Measurements from ENCODE around the gene AQP11.
"Not testable (repeated sequence)": the region's sequence is repeated elsewhere in the genome, so short reads cannot be mapped to it uniquely, and the experiment has no call there.

AQP11 gene

GRCh38 chr11:77593883-77594282 lies 4.1 kb downstream of the AQP11 start:
- FAIRE-seq, result no peak

- no peak for FAIRE-seq
Observed at GRCh38 chr11:77596626-77597025, 6.9 kb downstream of the AQP11 start.

- no peak for FAIRE-seq
Observed at GRCh38 chr11:77598195-77598594, 8.4 kb downstream of the AQP11 start.

- no peak for FAIRE-seq
Observed at GRCh38 chr11:77602381-77603088, 12.8 kb downstream of the AQP11 start.

GRCh38 chr11:77604281-77604680 lies 14.5 kb downstream of the AQP11 start:
- FAIRE-seq, result no peak

GRCh38 chr11:77609234-77609633 lies 19.5 kb downstream of the AQP11 start:
- no peak for FAIRE-seq

GRCh38 chr11:77611921-77612320 lies 22.2 kb downstream of the AQP11 start:
- FAIRE-seq, result no peak

- no peak for FAIRE-seq
Observed at GRCh38 chr11:77617892-77618291, 28.1 kb downstream of the AQP11 start.

GRCh38 chr11:77619576-77620198 lies 29.9 kb downstream of the AQP11 start:
- FAIRE-seq, result peak; percentile 34

GRCh38 chr11:77630157-77630710 lies 40.5 kb downstream of the AQP11 start:
- FAIRE-seq, result no peak

- FAIRE-seq, result not testable (repeated sequence)
Observed at GRCh38 chr11:77633926-77634325, 44.2 kb downstream of the AQP11 start.

- FAIRE-seq, result no peak
Observed at GRCh38 chr11:77636731-77637344, 47.1 kb downstream of the AQP11 start.

GRCh38 chr11:77637345-77638165 lies 47.8 kb downstream of the AQP11 start, which contains the start of gene CLNS1A:
TSS of gene CLNS1A (minus strand) at chr11:77637794. CDS start at chr11:77637714, 80 bp downstream.
- no peak for FAIRE-seq

- no peak for FAIRE-seq
Observed at GRCh38 chr11:77642228-77642627, 52.5 kb downstream of the AQP11 start.

GRCh38 chr11:77644887-77645286 lies 55.1 kb downstream of the AQP11 start:
- no peak for FAIRE-seq

- no peak for FAIRE-seq
Observed at GRCh38 chr11:77647654-77648305, 58.0 kb downstream of the AQP11 start.

- no peak for FAIRE-seq
Observed at GRCh38 chr11:77650123-77650522, 60.4 kb downstream of the AQP11 start.

GRCh38 chr11:77654770-77655434 lies 65.1 kb downstream of the AQP11 start:
- no peak for FAIRE-seq

- FAIRE-seq, result no peak
Observed at GRCh38 chr11:77656362-77656761, 66.6 kb downstream of the AQP11 start.

- no peak for FAIRE-seq
Observed at GRCh38 chr11:77658213-77659013, 68.7 kb downstream of the AQP11 start.
